ENCODE data around the gene SLC6A12.

Gene SLC6A12

DNA sequence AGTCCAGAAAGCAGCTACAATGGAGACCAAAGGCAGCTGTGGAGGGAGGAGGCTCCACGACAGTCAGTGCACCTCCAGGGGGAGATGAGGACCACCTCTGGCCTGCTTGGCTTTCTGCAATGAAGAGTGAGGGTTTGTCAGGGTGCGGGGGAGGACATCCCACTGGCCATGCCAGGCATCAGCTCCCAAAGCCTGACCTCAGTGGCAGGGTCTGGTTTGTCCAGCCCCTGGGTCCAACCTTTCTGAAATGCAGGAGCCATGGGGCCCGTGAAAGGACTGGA lies 35.2 kb downstream of the SLC6A12 start:
- DNase-seq (ENCODE audit: low read depth in 2 of 2): no peak

DNA sequence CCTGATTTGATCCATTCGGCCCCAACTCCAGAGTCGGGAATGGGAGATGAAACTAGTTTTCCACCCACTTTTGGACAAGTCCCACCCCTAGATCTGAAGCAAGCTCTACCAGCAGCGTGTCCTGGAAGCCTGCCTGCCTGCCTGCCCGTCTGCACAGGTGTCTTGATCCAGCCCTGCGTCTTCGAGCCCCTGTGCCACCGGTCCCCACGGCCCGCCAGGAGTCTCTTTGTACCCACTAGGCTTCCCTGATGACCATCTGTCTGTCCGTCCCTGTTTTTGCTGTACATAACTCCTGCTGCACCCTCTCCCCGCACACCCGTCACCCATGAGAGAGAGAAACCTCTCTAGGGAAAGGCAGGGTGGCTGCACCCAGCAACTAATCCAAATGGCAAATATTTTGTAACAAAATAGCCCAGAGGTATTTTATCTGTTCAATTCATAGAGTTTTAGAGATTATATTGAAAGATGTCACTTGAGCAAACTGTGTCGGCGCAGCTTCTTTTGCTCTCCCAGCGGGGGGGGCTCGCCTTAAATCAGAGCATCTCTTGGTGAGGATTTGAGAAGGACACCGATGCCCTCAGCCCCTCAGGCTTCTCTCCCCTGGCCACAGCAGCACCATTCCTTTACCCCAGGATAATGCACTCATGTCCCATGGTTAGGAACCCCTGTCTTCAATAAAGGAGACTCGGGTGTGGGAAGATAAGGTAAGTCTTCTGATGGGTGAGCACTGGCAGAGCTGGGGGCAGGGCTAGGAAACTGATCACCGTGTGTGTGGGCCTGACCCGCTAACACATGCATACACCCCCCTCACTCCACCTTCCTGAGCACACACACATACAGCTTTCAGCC lies 35.8 kb downstream of the SLC6A12 start:
- no peak for DNase-seq (ENCODE audit: low read depth in 2 of 2)

DNA sequence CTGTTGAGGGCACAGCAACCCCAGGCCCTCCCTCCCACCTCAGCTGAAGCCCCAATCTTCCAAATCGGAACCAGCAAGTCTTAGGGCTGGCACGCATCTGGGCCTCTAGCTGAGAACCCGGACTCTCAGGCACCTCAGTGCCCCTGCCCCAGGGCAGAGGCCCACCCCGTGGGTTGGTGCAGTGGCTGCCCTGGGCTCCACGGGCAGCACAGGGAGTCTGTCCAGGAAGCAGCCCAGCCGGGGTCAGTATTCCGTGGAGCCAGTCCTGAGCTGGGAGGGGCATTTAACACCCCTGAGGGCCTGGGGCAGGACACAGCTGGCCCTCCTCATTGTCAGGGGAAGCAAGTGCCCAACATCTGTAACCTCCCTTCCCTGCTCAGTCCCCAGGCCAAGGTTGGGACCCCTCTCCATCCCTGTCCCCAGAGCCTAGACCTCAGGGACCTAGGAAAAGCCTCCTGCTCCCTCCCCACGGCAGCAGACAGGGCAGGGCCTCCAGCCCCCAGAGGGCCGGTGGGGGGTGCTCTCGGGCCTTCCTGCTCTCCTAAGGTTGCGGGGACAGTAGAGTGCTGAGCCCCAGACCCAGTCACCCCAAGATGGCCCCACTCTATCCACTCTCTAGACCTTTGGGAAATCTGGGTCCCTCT lies 36.5 kb downstream of the SLC6A12 start:
- DNase-seq (ENCODE audit: low read depth in 2 of 2): no peak

DNA sequence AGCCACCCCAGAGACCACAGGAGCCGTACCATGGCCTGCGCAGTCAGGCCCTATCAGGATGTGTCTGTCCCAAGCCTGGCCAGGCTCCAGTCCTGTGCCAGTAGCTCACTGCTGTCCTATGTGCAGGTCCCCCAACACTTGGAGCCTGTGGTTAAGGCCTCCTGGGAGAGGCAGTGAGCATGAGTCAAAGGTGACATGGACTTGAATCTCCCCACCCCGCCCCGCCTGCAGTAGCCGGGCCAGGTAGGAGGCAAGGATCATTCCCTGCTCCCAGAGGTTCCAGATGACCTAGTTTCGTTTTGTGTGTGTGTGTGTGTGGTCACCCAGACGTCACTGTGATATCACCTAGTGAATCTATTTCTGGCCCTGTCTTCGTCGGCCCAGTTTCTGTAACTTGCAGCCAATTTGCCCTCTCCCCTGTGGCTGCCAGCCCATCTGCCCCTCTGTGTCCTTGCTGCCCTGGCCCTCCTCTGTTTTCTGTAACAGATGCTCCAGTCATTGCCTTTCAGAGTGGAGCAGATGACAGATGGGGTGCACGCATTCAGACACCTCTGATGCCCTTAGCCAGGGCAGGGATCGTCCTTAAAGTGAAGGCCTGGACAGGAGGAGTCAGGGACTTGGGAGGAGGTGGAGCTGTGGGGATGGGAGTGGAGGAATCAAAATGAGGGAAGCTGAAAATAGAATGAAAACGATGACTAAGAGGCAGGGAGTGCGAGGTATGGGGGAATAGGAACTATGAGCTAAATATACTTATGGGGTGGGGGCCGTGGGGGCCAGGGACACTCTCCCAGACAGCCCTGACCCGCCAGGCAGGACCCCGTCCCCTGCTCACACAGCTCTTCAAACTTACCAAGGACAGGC lies 37.4 kb downstream of the SLC6A12 start:
- DNase-seq (ENCODE audit: low read depth in 2 of 2): no peak

DNA sequence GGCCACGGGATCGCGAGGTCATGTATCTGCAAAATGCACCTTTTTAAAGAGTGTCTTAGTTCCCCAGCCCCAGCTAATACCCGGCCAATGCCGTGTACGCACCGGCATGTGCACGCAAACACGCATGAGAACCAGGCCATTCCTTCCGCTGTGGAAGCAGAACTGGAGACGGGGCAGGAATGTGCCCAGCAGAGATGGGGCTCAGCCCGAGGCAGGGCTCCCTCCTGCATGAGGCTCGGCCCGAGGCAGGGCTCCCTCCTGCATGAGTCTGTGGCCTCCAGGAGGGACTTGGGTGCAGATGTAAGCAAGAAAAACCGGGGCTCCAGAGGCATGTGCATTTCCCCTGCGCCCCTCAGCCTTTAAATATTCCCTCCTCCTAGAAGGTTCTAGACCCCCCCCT lies 38.2 kb downstream of the SLC6A12 start:
- no peak for DNase-seq (ENCODE audit: low read depth in 2 of 2)

DNA sequence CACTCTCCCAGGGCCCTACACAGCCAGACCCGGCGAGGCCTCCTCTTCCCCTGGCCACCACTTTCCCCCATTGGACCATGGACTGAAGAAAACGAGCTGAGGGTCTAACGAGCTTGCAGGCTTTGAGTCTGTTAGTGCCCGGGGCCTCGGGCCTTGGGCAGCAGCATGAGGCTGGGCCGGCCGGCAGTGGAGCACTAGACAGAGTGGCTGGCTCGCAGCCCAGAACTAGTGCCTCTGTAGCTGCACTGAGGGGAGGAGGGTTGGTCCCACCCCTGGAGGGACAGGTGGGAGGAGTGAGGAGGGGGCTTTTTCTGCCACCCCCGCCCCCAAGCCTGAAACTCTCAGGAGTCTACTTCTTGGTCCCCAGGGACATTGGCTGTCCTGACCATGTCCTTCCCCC lies 38.7 kb downstream of the SLC6A12 start:
- DNase-seq (ENCODE audit: low read depth in 2 of 2): no peak

DNA sequence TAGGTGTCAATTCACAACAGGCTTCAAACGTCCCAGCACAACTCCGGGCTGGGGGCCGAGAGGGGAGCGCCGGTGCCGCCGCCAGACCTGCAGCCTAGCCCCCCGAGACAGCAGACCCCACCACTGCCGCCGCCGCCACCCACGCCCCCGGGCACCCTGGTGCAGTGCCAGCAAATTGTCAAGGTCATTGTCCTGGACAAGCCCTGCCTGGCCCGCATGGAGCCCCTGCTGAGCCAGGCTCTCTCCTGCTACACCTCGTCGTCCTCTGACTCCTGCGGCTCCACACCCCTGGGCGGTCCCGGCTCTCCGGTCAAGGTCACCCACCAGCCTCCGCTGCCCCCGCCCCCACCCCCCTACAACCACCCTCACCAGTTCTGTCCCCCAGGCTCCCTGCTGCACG lies 39.4 kb downstream of the SLC6A12 start:
- no peak for DNase-seq (ENCODE audit: low read depth in 2 of 2)

DNA sequence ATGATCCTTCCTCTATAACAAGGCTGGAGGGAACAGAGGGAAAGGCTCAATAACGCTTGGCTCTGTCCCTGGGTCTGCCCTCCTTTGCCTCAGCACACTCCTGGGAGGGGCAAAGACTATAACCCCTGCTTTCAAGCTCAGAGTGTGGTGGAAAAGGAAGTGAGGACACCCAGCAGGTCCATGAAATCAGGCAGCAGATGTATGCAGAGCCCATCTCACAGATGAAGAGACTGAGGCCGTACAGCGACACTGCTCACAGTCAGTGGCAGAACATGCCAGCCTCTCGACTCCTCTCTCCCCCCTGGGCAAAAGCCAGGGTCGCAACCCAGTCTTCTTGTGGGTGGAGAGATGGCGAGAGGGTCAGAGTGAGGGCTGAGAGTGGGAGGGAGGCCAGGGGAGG lies 39.8 kb downstream of the SLC6A12 start:
- DNase-seq (ENCODE audit: low read depth in 2 of 2): no peak

DNA sequence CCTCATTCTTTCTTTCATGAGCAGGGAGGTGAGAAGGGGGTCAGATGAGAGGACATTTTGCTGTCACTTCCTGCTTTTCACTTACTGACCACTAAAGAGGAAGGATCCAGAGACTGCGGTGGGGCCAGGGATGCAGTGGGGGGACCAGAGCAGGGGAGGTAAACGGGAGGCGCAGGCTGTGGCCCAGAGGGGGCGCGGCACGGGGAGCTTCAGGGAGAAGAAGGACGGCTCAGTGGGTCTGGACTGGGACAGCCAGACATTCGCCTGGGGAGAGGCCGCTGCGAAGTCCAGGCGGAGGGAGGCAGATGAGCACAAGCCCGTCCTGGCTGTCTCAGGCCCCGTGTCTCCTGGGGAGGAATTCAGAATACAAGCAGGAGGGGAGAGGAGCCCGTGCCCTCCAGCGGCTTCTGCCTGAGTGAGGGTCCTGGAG lies 41.2 kb downstream of the SLC6A12 start:
- DNase-seq (ENCODE audit: low read depth in 2 of 2): no peak

DNA sequence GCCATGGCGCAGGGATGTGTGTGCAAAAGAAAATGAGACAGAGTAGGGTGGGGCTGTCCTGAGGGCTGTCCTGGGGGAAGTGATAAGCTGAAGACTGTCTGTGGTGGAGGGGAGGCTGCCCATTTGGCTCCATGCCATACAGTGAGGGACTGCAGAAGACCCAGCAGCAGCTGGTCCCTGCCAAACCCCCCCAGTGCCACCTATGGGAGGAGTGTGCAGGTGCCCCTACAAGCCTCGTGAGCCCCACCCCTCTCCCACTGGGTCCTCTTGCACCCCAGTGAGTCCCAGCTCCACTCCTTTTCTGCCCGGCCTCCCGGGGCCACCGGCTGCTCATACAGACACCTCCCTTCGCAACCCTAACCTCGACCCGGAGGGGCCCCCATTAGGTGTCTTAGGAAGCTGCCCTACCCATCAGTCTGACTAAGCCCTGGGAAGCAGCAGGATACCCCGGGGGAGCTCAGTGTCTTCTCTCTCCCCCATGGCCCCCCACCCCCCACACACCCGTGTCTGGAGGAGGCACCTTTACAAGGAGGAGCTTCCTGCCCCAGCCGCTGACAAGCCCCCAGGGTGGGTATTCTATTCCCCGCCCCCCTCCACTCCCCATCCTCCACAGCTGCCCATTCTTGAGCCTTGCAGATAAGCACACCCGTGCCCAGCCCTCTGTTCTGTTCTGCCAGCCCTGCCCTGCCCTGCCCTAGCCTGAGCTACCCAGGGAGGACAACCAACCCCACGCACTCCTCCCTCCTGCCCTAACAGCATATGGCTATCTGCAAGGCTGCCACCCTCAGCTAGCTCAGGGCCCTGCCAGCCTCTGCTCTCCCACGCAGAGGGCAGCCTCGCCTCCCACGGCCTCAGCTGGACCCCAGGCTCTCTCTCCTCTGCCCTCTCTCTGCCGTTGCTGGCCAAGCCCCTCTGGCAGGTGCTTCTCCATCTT lies 41.9 kb downstream of the SLC6A12 start:
- DNase-seq (ENCODE audit: low read depth in 2 of 2): no peak

DNA sequence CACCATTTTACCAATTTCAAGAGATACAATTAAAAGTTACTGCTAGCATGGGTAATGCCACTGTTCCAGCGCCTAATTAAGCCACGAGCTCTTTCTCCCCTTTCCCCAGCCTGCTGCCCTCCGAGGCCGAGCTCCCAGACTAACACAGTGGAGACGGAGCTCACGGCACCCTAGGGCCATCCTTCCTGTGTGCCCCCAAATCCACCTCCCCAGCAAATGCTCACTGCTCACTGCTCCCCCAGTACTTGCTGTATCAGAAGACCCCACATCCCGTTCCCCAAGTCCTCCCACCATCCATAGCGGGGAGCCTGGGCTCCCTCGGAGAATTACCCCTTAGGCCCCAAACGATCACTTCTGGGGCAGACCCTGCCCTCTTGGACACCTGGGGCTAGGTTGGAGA lies 42.7 kb downstream of the SLC6A12 start:
- no peak for DNase-seq (ENCODE audit: low read depth in 2 of 2)

DNA sequence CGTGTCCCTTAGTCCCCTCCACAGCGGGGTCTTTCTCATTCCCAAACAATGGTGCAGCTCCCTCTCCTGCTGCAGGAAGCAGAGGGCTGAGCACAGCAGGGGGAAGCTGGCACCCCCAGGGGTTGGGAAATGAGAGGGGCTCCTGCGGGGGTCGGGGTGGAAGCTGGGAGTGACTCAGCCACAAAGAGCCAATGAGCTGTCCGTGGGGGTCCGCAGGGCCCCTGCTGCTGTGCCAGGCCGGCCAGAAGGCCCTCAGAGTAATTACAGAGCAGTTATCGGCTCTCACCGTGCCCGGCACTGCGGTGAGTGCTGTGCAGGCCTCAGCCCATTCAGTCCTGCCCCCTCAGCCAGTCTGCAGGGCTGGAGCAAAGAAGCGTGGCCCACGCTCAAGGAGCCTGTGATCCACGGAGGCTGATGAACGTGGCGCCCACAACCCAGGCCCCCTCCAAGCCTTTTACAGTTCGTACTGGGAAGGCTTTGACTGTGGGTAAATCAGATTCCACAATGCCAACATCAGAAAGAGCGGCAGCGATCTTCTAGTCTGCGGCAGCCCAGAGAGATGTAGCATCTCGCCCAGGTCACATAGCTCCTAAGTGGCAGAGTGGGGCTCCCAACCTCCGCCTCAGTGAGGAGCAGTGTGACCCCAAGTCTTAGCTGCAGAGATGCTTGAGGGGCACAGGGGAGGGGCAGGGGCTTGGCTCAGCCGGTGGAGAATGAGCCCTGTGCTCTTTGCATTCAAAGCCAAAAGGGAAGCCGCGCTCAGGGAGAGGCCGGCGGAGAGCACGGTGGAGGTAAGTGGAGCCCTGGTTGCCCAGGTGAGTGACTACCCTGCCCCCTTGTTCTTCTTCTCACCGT lies 43.4 kb downstream of the SLC6A12 start:
- DNase-seq (ENCODE audit: low read depth in 2 of 2): no peak

DNA sequence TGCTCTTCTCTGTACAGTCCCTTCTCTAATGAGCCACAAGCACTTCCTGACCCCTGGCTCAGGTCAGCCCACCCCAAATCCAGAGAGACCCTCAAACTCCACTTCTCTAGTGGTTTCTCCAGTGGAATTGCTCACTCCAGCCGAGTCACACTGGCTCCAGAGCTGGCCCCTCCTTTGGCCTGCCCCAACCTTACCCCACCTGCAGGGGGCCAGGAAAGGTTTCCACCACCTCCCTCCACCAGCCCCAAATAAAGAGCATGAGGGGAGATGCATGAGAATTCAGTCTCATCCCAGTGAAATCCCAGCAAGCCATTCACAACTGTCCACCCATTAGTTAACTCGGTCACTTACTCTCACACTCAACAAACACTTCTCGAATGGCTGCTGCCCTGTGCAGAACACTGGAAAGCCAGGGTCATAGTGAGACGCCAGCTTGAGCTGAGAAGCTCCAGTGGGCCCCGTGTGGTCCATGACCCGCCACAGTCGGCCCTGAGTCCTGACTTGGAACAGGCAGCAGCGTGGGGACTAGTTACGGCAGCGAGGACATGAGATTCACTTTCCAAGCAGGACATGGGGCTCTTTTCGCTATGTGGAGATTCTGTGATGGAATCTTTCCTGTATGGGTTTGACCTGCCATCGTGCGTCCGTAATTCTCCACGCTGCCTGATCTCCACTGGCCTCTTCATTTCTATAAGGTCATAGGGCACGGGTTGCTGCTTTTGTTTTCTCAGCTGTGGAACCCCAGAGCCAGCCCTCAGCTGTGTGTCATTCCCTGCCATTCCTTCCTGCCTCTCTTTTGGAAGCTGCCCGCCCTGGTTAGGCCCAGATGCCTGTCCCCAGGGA lies 44.2 kb downstream of the SLC6A12 start:
- no peak for DNase-seq (ENCODE audit: low read depth in 2 of 2)

DNA sequence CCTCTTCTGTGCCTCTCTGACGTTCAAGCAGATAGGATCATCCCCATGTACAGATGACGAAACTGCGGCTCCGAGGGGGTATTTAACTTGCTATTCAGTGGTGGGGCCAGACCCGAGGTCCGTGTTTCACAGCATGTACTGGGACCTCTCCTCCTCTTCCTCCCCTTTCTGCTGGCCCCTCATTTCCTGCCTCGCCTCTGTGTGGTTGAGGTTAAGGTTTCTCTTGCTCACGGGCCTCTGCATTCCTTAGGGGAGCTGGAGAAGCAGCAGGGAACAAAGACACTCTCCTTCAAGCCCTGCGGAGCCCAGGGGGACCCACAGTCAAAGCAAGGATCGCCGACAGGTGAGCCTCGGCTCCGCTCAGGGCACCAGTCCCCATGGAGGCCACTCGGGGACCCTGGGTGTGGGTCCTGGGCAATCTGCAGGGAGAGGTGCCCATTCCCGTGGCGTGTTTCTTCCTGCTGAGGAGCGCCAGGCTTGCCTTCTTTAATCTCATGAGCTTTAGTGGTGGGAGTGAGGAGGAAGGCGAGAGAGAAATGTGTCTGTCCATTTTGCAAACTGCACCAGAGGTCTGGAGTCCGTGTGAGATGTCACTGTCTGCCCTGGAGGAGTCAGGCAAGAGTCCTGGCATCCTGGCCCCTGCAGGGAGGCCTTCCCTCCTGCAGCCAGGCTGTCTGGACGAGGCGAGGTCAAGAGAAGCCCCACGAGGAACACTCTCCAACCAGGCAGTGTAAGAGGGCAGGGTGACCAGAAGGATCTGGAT lies 45.0 kb downstream of the SLC6A12 start:
- DNase-seq (ENCODE audit: low read depth in 2 of 2): no peak

DNA sequence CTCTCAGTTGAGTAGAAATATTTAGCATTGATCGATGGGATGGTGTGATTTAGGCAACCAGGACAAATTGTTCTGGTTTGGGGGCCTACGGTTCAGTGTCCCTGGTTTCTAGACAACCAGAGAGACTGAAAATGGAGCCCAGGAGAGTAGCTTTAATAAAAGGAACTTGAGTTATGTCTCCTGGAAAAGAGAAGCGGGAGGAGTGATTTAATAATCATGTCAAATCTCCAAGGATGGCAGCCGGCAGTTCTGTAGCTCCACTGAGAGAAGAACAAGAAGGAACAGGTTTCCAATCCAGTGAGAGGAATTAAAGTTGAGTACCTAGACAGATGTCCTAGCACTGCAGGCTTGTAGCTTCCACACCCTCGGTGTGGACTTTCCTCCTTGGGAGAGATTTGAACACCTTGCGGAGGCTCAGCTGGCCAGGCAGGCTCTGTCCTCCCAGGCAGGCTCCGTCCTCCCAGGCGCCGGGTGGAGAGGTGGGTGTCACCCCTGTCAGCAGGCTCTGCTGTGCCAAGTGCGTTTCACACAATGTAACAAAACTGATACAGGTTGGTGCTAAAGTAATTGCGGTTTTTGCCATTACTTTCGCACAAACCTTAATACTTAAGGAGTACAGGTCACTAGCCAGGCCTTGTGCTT lies 45.9 kb downstream of the SLC6A12 start:
- no peak for DNase-seq (ENCODE audit: low read depth in 2 of 2)

DNA sequence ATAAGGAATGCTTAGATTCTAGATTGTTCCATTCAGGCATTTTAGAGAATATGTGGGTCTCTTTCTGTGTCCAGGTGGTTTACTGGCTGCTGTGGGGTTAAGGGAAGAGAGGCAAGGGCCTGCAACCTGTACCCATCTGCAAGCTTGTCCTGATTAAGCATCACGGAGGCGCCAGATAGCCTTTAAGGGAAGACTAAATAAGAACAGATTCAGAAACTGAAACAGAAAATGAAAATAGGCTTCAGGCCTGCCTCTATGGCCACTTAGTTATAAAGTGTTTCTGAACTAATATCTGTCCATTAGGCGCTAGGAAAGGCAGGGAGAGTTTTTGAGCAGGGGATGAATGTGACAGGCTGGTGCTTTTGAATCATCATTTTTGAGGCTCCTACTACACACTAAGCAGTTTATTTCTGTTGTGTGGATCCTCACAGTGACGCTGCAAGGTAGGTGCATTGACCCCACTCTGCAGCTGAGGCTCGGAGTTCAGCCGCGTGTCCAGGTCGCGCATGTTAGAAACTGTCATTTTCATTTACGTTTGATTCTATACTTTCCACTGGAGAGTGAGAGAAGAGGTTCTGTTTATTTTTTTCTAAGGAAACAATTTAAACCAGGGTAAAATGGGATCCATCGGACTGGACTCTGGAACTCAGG lies 47.4 kb downstream of the SLC6A12 start:
- no peak for DNase-seq (ENCODE audit: low read depth in 2 of 2)

DNA sequence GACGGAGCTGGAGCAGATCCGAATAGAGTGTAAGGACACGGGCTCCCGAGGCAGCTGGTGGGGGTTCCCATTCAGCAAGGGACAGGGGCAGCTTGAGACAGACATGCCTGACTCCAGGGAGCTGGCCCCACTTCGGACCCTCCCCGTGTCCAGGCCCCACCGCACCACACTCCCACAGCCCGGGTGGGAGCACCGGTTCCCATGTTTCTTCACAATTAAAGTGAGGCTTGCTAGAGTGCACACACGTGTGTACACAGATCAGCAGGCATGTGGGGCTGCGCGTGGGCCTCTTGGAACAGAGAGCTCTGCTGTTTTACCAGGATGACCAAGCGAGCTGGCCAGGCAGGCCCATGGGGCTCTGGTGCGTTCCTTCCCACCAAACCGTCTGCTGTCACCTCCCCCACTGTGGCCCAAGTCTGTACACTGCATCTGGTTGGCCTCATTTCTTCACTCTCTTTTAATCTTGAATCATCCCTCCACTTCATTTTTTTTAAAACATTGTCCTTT lies 48.0 kb downstream of the SLC6A12 start:
- DNase-seq (ENCODE audit: low read depth in 2 of 2): no peak

DNA sequence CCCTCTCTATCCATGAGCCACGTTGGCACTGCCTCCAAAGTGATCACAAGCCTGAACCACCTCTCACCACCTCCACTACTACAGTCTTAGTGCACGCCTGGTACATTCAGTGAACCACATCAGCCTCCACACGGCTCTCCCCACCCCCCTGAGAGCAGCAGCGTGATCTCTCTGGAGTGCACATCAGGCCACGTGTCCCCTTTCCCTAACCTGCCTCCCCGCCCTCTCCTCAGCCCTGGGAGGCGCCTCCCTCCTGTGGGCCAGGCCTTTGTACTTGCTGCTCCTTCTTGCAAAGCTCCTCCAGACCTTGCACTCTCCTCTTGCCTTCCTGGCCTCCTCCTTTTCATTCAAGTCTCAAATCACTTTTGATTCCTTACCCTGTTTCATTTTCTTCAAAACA lies 49.8 kb downstream of the SLC6A12 start:
- no peak for DNase-seq (ENCODE audit: low read depth in 2 of 2)

All from stimulated activated CD8-positive, alpha-beta memory T cell treated with anti-CD3 and anti-CD28 coated beads, Interleukin-15, amount 100 ng/mL, for 48 hours (primary cell).